ENCODE data around the gene EXPH5. TPM values are rescaled to one million over a fixed set of nuclear protein-coding genes. Genes with fewer than 3 reads are reported as not detected.

EXPH5 gene
- total RNA-seq, 1 experiment from 2014 or later, result 18.3 TPM

DNA sequence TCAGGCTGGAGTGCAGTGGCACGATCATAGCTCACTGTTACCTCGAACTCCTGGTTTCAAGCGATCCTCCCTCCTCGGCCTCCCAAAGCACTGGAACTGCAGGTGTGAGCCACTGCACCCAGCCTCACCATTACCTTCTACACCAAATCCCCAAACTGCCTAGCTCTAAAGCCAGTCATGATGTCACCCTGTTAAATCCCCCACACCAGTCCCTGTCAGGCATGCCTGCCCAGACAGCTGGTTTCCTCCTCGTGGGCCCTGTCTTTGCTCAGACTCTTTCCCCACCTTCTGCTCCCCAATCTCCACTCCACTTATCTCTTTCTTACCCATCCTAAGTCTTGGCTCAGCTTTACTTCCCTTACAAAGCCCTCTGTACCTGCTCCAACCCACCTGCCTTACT is 12.5 kb upstream of the EXPH5 start:
- no peaks in the 10 kb centered on the region for H3K36me3 ChIP-seq (ENCODE audit: control insufficient read depth in 1 of 2, insufficient read depth in 2 of 2, low read length in 2 of 2)
- no peaks in the 10 kb centered on the region for H4K20me1 ChIP-seq (ENCODE audit: insufficient read depth)
- intact Hi-C loops (cut with micrococcal nuclease), result no loop called here
- H3K9ac ChIP-seq (ENCODE audit: low read length), result no peak overlapping the region
- ChIA-PET POLR2A (no interaction called here), CTCF (no interaction called here), RAD21 (ENCODE audit: low non-redundant PET in 1 of 2, low total read pairs in 2 of 2, uncharacterized antibody in 2 of 2, unreplicated experiment in 2 of 2) (no interaction called here)
- H3K27ac ChIP-seq (ENCODE audit: low read depth, low read length), result no peak overlapping the region
- H3K27me3 ChIP-seq (ENCODE audit: insufficient read depth, low read length), result no peaks in the 10 kb centered on the region
- H3K9me3 ChIP-seq (ENCODE audit: control insufficient read depth in 1 of 2, insufficient read depth in 1 of 2, low read depth in 1 of 2, low read length in 2 of 2), result no peaks in the 10 kb centered on the region
- no peak overlapping the region for H3K4me3 ChIP-seq (replicated peaks in 1 of 2; ENCODE audit: low read depth in 1 of 2, low read length in 2 of 2)
- no peaks in the 10 kb centered on the region for H3K9me2 ChIP-seq (ENCODE audit: insufficient read depth)
- no peak for TF ChIP-seq RAD21 (IDR thresholded peaks at IDR 0.05; ENCODE audit: low read depth)
- TF ChIP-seq CBX3 (IDR thresholded peaks at IDR 0.05; ENCODE audit: low read depth), result no peak
- TF ChIP-seq JUND (IDR thresholded peaks at IDR 0.05), result no peak
- TF ChIP-seq FOSL1 (IDR thresholded peaks at IDR 0.05; ENCODE audit: low read depth), result no peak
- no peak for TF ChIP-seq POLR2A (IDR thresholded peaks at IDR 0.05; ENCODE audit: borderline replicate concordance, extremely low read depth, insufficient read depth, insufficient read length)
- no peak for TF ChIP-seq EGR1 (IDR thresholded peaks at IDR 0.05; ENCODE audit: low read depth)
- no peak for TF ChIP-seq EZH2phosphoT487 (IDR thresholded peaks at IDR 0.05; ENCODE audit: borderline replicate concordance)
- TF ChIP-seq SP1 (IDR thresholded peaks at IDR 0.05; ENCODE audit: low read depth), result no peak
- TF ChIP-seq ELF1 (IDR thresholded peaks at IDR 0.05; ENCODE audit: borderline replicate concordance, low read depth), result no peak
- TF ChIP-seq CEBPB (IDR thresholded peaks at IDR 0.05; ENCODE audit: low read depth), result no peak
- no peak for TF ChIP-seq SIN3A (IDR thresholded peaks at IDR 0.05; ENCODE audit: low read depth)
- TF ChIP-seq ZFX (IDR thresholded peaks at IDR 0.05), result no peak
- TF ChIP-seq, protein P1, sequence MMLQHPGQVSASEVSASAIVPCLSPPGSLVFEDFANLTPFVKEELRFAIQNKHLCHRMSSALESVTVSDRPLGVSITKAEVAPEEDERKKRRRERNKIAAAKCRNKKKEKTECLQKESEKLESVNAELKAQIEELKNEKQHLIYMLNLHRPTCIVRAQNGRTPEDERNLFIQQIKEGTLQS (IDR thresholded peaks at IDR 0.05), result no peak
- no peak for TF ChIP-seq ZNF274 (IDR thresholded peaks at IDR 0.05; ENCODE audit: low read depth, low read length)
- no peak for TF ChIP-seq SRF (IDR thresholded peaks at IDR 0.05; ENCODE audit: low read depth)
- TF ChIP-seq EZH2 (IDR thresholded peaks at IDR 0.05), result no peak
- TF ChIP-seq POLR2AphosphoS5 (IDR thresholded peaks at IDR 0.05; ENCODE audit: low read depth, low read length), result no peak
- no peak for TF ChIP-seq CTCF (IDR thresholded peaks at IDR 0.05 in 2 of 3, conservative IDR thresholded peaks at IDR 0.05 in 1 of 3; ENCODE audit: borderline replicate concordance in 1 of 3, insufficient read depth in 1 of 3, low read depth in 2 of 3, low read length in 2 of 3)
- no peak for ATAC-seq
- no TSS peak for BruUV-seq (replicated peaks)
- DNase-seq (ENCODE audit: low read depth, low spot score), result no peak
- H2AFZ ChIP-seq (ENCODE audit: low read depth, low read length, poor library complexity, severe bottlenecking), result no peak overlapping the region
- no peak overlapping the region for H3K4me2 ChIP-seq (ENCODE audit: low read length)
- no peaks in the 10 kb centered on the region for H3K79me2 ChIP-seq (ENCODE audit: insufficient read depth, low read length)
- H3K4me1 ChIP-seq (ENCODE audit: control insufficient read depth in 1 of 2, insufficient read depth in 2 of 2, low read length in 2 of 2), result peaks cover 2 to 16% of the 10 kb centered on the region in 2 experiments; a peak in 2 of 4 replicates

All from HCT116 (cell line).